Nephron progenitor cell (in vitro differentiated cells): ENCODE results near the gene DYNC1I1.

Experiments
- DNase-seq: peaks from one replicate; pipeline ENCODE4 v3.0.0; 2021
- H3K27ac Mint-ChIP-seq: 2 replicates; pipeline ENCODE4 v1.8.0; 2021; ENCODE audit warnings: mild to moderate bottlenecking, moderate library complexity, mixed read lengths
- H3K27me3 Mint-ChIP-seq: 2 replicates; pipeline ENCODE4 v1.8.0; 2021; ENCODE audit warnings: mild to moderate bottlenecking, low read depth, mixed read lengths; ENCODE audit not compliant: poor library complexity
- H3K36me3 Mint-ChIP-seq: 2 replicates; pipeline ENCODE4 v1.8.0; 2021; ENCODE audit warnings: low read depth, mixed read lengths
- H3K4me1 Mint-ChIP-seq: 2 replicates; pipeline ENCODE4 v1.8.0; 2021; ENCODE audit warnings: mixed read lengths
- H3K4me3 Mint-ChIP-seq: 2 replicates; pipeline ENCODE4 v1.8.0; 2021; ENCODE audit warnings: mild to moderate bottlenecking, moderate library complexity, mixed read lengths
- H3K9me3 Mint-ChIP-seq: 2 replicates; pipeline ENCODE4 v1.8.0; 2021; ENCODE audit warnings: mild to moderate bottlenecking, moderate library complexity, mixed read lengths
- CTCF ChIP-seq: fragments of 200-600 bp; sonication (generic); IDR thresholded peaks from 2 replicates; pipeline ENCODE4 v1.5.0; 2021; ENCODE audit warnings: antibody characterized with exemption

The DYNC1I1 gene

DNA sequence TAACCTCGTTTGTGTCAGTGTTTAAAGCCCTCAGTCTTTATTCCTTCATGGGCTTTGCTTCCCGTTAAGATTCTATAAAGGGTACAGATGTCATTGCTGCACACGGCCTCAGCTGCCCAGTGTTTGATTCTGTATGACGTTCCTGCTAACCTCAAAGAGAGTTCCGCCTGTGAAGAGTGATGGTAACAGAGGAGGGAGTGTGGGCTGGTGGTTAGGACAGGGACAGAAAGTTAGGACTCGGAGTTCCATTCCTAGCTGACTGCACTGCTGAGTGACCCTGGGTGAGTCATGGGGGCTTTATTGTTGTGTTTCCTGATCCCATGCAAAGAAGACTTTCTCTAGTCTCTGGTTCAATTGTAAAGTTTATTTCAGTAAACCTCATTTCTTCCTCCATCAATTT, 227.1 kb downstream of the DYNC1I1 start:
- Mint-ChIP-seq H3K27me3 (no peaks in the 10 kb centered on the region), H3K36me3 (no peaks in the 10 kb centered on the region), H3K27ac (no peak overlapping the region), H3K4me1 (no peaks in the 10 kb centered on the region), H3K9me3 (no peaks in the 10 kb centered on the region), H3K4me3 (no peak overlapping the region)
- DNase-seq, result no peak
- TF ChIP-seq CTCF, result no peak

DNA sequence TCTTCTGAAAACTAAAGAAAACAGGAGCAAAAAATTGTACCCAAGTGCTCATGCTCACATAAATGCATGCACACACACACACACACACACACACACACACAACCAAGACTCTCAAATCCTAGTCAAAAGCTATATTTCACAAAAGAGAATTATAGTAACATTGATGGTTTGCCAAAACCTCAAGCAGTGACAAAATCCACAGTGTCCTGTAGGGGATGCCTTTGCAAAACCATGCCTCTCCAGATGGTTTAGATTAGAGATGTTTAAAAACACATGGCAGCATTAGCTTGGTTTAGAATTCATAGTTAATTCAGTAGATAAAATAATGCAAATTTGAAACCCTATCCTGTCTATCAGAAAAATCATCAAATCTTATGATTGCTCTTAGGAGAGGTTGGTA, 232.2 kb downstream of the DYNC1I1 start:
- no peak for DNase-seq
- Mint-ChIP-seq H3K9me3 (no peaks in the 10 kb centered on the region), H3K27ac (no peak overlapping the region)

DNA sequence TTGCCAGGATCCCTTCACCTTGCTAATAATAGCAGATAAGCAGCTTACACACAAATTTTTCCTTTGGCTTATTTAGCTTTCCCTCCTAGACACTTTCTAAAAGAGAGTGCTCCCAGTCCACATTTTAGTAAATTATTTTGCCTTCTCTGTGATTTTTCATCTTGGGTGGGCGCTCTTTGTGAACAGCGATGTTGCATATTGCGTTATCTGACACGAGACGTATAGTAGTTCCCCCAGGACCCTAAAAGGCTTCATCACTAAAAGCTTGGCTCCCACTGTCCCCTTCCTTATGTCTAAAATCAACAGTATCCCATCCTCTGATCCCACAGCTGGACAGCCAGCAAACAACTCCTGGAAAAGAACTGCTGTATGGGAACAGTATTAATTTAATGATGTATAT, 232.9 kb downstream of the DYNC1I1 start:
- TF ChIP-seq CTCF, result no peak
- Mint-ChIP-seq H3K27ac (no peak overlapping the region), H3K4me1 (no peaks in the 10 kb centered on the region), H3K36me3 (no peaks in the 10 kb centered on the region), H3K27me3 (peaks cover 8% of the 10 kb centered on the region), H3K9me3 (no peaks in the 10 kb centered on the region), H3K4me3 (no peak overlapping the region)
- no peak for DNase-seq

More for the DNA sequence above, 232.2 kb downstream of the DYNC1I1 start:
- TF ChIP-seq CTCF, result no peak
- Mint-ChIP-seq H3K4me1 (no peaks in the 10 kb centered on the region), H3K4me3 (no peak overlapping the region), H3K36me3 (no peaks in the 10 kb centered on the region), H3K27me3 (peaks cover 8% of the 10 kb centered on the region)

DNA sequence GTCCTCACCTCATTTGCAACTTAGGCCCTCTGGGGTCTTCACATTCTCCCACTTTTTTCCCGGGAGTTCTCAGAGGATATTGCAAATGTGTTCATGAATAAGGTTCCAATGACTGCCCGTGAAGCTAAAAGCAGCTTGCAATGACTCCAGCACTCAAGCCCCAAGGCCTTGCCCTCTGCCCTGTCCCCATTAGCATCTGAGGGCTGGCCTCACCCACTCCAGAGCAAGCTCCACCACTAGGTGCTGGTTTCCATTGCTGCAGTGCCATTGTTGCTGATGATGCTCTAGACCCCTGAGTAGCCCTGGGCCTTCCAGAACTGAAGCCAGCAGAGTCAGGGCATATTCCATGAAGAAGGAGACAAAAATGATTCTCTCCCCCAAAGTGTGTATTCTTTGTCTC, 236.8 kb downstream of the DYNC1I1 start:
- Mint-ChIP-seq H3K9me3 (no peaks in the 10 kb centered on the region), H3K4me1 (no peaks in the 10 kb centered on the region), H3K36me3 (no peaks in the 10 kb centered on the region), H3K27me3 (peaks cover 8% of the 10 kb centered on the region), H3K4me3 (no peak overlapping the region), H3K27ac (no peak overlapping the region)
- TF ChIP-seq CTCF, result no peak
- DNase-seq, result no peak

- Mint-ChIP-seq H3K27ac (no peak overlapping the region), H3K4me3 (no peak overlapping the region), H3K9me3 (no peaks in the 10 kb centered on the region), H3K36me3 (no peaks in the 10 kb centered on the region), H3K4me1 (no peaks in the 10 kb centered on the region), H3K27me3 (peaks cover 6% of the 10 kb centered on the region)
- no peak for DNase-seq
- no peak for TF ChIP-seq CTCF
These were observed 241.5 kb downstream of the DYNC1I1 start for GRCh38 chr7:96013836-96014235.

GRCh38 chr7:96014617-96015016, 242.3 kb downstream of the DYNC1I1 start:
- Mint-ChIP-seq H3K36me3 (no peaks in the 10 kb centered on the region), H3K27ac (no peak overlapping the region)

More at GRCh38 chr7:96014617-96015016, 242.3 kb downstream of the DYNC1I1 start:
- no peak for DNase-seq
- Mint-ChIP-seq H3K4me3 (no peak overlapping the region), H3K9me3 (no peaks in the 10 kb centered on the region), H3K4me1 (no peaks in the 10 kb centered on the region), H3K27me3 (peaks cover 6% of the 10 kb centered on the region)
- TF ChIP-seq CTCF, result no peak
